Epithelial cell of proximal tubule (primary cell): Measurements from ENCODE around the gene DCAF8. TPM values are rescaled to one million over a fixed set of nuclear protein-coding genes. Genes with fewer than 3 reads are reported as not detected.

Source experiments
- DNase-seq: peaks from one replicate; pipeline ENCODE4 v3.0.0-alpha.2; 2011; ENCODE audit warnings: low read depth
- H3K4me3 ChIP-seq: 2 replicates; pipeline ENCODE4 v1.5.1; 2011; ENCODE audit warnings: low read depth, mild to moderate bottlenecking, low read length
- total RNA-seq: library from RNA; depleted of rRNA; stranded (reverse); fragments of >200 nt; gene quantifications from 2 replicates; pipeline ENCODE4 v1.2.3, GENCODE V29; 2015
- TF ChIP-seq, protein P1 (sequence below): conservative IDR thresholded peaks from 2 replicates; pipeline ENCODE4 v1.5.1; 2012; ENCODE audit warnings: low read depth, mild to moderate bottlenecking, low read length

DCAF8 gene
- total RNA-seq, 1 donor from 2014 or later, result 32.3 TPM

- no peak for DNase-seq
- TF ChIP-seq, protein P1, sequence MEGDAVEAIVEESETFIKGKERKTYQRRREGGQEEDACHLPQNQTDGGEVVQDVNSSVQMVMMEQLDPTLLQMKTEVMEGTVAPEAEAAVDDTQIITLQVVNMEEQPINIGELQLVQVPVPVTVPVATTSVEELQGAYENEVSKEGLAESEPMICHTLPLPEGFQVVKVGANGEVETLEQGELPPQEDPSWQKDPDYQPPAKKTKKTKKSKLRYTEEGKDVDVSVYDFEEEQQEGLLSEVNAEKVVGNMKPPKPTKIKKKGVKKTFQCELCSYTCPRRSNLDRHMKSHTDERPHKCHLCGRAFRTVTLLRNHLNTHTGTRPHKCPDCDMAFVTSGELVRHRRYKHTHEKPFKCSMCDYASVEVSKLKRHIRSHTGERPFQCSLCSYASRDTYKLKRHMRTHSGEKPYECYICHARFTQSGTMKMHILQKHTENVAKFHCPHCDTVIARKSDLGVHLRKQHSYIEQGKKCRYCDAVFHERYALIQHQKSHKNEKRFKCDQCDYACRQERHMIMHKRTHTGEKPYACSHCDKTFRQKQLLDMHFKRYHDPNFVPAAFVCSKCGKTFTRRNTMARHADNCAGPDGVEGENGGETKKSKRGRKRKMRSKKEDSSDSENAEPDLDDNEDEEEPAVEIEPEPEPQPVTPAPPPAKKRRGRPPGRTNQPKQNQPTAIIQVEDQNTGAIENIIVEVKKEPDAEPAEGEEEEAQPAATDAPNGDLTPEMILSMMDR, result no peak
- H3K4me3 ChIP-seq, result no peak overlapping the region
Observed at GRCh38 chr1:160187407-160187806, 74.9 kb downstream of the DCAF8 start.

GRCh38 chr1:160186729-160187128 is 75.6 kb downstream of the DCAF8 start:
- no peak for DNase-seq
- H3K4me3 ChIP-seq, result no peak overlapping the region
- TF ChIP-seq, protein P1, result no peak

DNA sequence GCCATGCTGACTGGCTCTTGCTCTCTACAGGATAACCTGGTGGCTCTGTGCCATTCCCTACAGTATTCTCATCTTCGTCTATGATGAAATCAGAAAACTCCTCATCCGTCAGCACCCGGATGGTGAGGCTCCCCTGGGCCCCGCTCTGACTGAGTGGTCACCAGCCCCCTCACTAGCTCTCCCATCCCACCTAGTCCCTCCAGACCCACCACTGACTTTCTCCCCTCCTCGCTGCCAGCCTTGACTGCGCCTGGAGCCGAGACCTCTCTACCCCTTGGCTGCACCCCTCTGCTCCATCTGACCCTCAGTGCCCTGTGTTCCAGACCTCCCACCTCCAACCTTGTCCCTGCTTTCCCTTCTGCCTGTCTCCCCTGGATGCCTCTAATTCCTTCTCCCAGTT is 76.1 kb downstream of the DCAF8 start:
- H3K4me3 ChIP-seq, result no peak overlapping the region
- DNase-seq, result no peak
- TF ChIP-seq, protein P1, result no peak

DNA sequence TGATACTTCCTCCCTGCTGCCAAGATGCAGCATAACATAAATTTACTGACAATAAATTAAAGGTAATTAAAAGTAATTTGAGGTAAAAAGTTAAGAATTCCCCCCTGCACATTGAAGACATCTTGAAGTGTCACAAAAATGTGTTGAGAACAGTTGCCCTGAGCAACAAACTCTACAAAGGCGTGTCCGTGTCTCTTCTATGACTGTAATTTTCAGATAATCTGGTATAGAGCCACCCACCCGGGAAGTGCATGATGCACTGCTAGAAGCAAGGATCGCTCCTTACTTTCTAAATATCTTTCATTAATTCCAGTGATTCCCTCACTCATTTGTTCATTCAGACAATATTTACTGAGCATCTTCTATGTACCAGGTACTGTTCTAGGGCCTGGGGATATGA is 83.0 kb downstream of the DCAF8 start:
- TF ChIP-seq, protein P1, result no peak
- DNase-seq, result no peak
- no peak overlapping the region for H3K4me3 ChIP-seq

- TF ChIP-seq, protein P1, result no peak
- DNase-seq, result no peak
- no peak overlapping the region for H3K4me3 ChIP-seq
Observed at GRCh38 chr1:160178731-160179130, 83.6 kb downstream of the DCAF8 start.

GRCh38 chr1:160177667-160178066 is 84.7 kb downstream of the DCAF8 start:
- no peak for DNase-seq
- TF ChIP-seq, protein P1, result no peak
- H3K4me3 ChIP-seq, result no peak overlapping the region

DNA sequence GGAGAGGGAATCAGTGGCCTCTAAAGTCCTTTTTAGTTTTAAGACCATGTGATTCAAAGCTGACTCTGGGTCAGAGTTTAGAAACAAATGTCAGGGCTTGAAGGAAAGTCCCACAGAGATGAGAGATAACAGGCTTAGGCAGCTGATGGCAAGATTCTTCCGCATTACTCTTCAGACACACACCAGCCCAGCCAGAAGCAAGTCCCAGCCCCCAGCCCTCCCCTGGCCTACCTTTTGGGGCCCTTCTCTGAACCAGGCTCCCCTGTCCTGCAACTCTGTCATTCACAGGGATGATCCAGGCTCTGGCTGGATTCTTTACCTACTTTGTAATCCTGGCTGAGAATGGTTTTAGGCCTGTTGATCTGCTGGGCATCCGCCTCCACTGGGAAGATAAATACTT is 85.1 kb downstream of the DCAF8 start:
- TF ChIP-seq, protein P1, result no peak
- no peak overlapping the region for H3K4me3 ChIP-seq
- DNase-seq, result no peak
